HG03558 (cell line): Measurements from ENCODE around the gene NEAT1.

Source experiments
- ATAC-seq: cut with Tn5 transposase; IDR thresholded peaks from one replicate; pipeline ENCODE4 v1.9.1; 2021; ENCODE audit warnings: moderate number of reproducible peaks; ENCODE audit not compliant: unreplicated experiment; ENCODE audit errors: extremely low read depth

The NEAT1 gene

GRCh38 chr11:65432100-65432650, 9.6 kb downstream of the NEAT1 start:
- no peak for ATAC-seq

DNA sequence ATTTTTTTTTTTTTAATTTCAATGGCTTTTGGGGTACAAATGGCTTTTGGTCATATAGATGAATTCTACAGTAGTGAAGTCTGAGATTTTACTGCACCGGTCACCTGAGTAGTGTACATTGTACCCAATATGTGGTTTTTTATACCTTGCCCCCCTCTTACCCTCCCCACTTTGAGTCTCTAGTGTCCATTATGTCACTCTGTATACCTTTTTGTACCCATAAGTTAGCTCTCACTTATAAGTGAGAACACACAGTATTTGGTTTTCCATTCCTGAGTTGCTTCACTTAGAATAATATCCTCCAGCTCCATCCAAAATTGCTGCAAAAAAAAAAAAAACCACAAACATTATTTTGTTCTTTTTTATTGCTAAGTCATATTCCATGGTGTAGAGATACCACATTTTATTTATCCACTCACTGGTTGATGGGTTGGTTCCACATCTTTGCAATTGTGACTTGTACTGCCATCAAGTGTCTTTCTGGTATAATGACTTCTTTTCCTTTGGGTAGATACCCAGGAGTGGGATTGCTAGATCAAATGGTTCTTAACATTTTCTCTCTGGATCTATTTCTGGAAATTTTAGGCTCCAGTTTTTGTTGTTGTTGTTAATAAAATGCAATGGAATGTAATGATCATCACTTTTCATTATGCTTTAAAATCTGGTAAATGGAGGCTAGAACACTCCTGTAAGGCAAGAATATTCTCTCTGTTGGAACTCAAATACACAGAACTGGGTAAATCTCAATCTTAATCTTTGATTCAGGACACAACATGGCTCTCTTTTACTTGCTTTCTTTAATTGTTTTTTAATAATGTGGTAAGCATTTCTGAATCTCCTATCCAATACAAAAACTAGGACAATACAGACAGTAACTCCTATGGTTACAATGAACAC, 10.3 kb downstream of the NEAT1 start:
- no peak for ATAC-seq

GRCh38 chr11:65433657-65434056, 11.1 kb downstream of the NEAT1 start:
- no peak for ATAC-seq

GRCh38 chr11:65434057-65434666, 11.6 kb downstream of the NEAT1 start:
- no peak for ATAC-seq

DNA sequence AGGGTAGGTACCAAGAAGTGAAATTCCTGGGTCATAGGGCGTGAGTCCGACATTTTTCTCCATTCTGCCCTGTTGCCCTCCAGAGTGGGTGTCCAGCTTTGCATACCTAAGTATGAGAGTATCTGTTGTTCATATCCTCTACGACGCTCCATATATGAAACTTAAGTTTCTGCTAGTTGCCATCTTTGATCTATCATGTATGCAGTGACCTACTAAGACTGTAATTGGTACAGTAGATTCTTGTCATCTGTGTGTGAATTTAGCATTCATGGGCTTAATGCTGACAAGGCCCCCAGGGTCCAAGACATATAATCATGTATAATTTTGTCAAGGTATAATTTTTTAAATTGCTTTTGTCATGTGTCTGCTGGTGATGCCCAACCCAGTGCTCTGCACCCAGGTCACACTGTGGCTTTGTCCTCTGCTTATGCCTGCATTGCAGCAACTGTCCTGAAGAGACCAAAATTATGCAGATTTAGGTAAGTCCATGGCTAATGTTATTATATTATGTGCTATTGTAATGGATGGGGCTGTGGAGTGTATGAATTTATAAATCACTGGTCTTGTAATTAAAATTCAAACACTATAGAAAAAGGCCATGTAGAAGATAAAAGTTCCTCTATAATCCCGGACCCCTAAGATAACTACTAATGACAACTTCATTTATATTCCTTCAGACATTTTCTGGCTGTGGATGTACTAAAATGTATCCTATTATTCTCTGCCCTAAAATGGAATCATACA, 12.2 kb downstream of the NEAT1 start:
- ATAC-seq, result no peak

- no peak for ATAC-seq
Measured at GRCh38 chr11:65435411-65435931, 12.9 kb downstream of the NEAT1 start.

- no peak for ATAC-seq
Measured at GRCh38 chr11:65435981-65436411, 13.4 kb downstream of the NEAT1 start.

- ATAC-seq, result no peak
Measured at GRCh38 chr11:65436412-65437032, 13.9 kb downstream of the NEAT1 start.

GRCh38 chr11:65437436-65438227, 15.0 kb downstream of the NEAT1 start:
- no peak for ATAC-seq

DNA sequence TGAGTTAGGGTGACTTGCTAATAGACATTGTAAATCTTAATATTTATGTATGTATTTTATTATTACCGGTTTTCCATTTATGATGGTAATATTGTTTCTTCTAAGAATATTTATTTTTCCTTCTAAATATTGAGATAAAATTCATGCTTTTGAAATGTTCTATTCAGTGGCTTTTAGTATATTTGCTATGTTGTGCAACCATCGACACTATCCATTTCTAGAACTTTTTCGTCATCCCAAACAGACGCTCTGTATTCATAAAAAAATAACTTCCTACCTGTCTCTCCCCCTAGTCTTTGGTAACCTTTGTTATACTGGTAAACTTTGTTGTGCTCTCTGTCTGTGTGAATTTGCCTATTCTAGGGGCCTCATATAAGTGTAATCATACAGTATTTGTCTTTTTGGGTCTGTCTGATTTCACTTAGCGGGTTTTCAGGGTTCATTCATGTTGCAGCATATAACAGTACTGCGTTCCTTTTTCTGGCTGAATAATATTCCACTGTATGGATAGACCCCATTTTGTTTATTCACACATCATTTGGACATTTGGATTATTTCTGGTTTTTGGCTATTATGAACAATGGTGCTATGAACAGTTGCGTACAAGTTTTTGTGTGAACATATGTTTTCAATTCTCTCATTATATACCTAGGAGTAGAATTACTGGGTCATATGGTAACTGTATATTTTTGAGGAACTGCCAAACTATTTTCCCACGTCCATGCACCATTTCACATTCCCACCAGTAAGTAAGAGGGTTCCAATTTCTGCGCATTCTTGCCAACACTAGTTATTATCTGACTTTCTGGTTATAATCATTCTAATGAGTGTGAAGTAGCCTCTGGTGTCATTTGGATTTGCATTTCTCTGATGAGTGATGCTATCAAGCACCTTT, 15.9 kb downstream of the NEAT1 start:
- ATAC-seq, result no peak

GRCh38 chr11:65439331-65440181, 17.0 kb downstream of the NEAT1 start:
- ATAC-seq, result no peak

GRCh38 chr11:65440831-65441499, 18.4 kb downstream of the NEAT1 start:
- ATAC-seq, result peak; percentile 29

GRCh38 chr11:65442842-65443331, 20.3 kb downstream of the NEAT1 start:
- no peak for ATAC-seq

- ATAC-seq, result no peak
Measured at GRCh38 chr11:65444314-65445051, 21.9 kb downstream of the NEAT1 start.

GRCh38 chr11:65445101-65445603, 22.6 kb downstream of the NEAT1 start:
- no peak for ATAC-seq
